Activated CD4-positive, alpha-beta T cell treated with anti-CD3 and anti-CD28 coated beads, Interleukin-2, Interleukin-6, amounts not matched to agents 100 ng/mL and 50 ng/mL, durations not matched to agents 16 hours and 8 hours (primary cell): Measurements from ENCODE around the gene CSH1.
"Not testable (repeated sequence)": the region's sequence is repeated elsewhere in the genome, so short reads cannot be mapped to it uniquely, and the experiment has no call there.

ENCODE experiments used
- DNase-seq: peaks from one replicate; pipeline ENCODE4 v3.0.0-alpha.2; 2020

The CSH1 gene

DNA sequence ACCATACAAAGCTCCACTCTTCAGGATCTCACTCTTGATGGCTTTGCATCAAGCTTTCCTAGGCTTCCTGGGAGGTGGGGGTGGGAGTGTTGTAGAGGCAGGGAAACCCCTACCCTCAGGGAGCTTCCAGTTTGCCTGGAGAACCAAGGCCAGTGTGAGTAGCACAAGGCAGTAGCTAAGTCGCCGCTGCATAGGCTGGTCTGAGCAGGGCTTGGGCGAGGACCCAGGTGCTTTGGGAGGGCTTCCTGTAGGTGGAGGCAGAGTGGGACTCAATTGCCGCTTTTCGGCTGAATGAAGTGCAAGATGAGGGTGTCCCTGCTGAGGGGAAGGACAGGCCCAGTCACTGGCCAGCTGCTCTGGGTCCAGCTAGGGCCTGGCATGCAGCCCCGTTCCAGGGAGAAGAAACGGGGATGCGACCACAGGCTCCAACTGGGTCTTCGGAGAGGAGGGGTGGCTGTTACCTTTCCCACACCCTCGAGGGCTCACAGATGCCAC, 31.8 kb upstream of the CSH1 start:
- DNase-seq = no peak

DNA sequence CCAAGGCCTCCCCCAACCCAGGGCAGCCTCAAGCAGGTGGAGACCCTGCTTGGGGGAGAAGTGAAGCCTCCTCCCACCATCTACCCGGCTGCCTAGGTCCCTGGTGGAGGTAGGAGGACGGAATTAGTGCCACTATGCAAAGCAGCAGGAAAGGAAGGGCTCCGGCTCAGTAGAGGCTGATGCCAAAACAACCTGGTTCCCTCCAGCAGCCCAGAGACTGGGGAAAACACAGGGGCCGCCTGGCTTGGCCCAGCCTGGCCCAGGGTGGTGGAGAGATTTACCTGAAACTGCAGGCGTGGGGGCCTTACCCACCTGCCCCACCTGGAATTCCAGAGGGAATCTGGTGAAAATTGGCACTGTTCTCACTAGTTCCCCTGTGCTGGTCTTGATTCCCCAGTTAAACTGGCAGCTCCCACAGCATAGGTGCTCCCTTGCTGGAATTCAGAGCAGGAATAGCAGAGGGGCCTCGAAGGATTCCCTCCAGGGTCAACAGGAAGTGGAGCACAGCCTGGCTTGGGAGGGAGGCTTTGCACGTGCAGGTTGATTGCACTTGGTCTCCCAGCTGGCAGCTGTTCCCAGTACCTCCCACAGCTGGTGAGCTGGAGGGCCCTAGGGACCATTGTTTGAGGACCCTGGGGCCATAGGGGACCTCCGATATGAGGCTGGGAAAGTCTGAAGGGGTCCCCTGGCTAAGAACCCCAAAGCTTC, 31.2 kb upstream of the CSH1 start:
- DNase-seq = no peak

DNA sequence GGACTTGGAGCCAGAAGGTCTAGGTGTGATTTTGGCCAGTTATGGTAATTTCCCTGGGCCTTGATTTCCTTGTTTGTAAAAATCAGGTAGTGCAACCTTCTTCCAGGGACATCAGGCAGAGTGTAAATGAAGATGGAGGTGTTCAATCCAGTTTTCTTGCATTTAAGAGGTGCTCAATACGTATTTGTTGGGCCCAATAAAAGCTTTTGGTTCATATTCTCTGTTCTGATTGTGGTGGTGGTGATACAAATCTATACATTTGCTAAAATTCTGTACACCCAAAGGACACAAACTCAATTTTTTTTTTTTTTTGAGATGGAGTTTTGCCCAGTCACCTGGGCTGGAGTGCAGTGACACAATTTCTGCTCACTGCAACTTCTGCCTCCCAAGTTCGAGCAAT, 29.8 kb upstream of the CSH1 start:
- no peak for DNase-seq

DNA sequence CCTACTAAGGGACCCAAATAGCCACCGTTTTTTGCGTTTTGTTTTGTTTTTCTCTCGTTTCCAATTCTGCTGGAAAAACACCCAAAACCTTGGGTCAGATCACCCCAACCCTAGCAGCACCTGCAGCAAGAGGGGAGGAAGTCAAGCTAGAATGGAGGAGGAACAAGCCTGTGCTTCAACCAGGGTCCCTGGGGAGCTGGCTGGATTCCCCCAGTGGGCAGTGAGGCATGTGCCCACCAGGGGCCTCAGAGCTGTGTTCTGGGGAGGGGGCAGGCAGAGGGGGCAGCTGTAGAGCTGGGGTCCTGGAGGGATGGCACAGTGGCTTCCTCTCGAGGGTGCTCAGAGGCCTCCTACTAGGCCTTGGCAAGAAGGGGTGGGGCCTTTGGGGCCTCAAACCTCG, 29.2 kb upstream of the CSH1 start:
- no peak for DNase-seq

DNA sequence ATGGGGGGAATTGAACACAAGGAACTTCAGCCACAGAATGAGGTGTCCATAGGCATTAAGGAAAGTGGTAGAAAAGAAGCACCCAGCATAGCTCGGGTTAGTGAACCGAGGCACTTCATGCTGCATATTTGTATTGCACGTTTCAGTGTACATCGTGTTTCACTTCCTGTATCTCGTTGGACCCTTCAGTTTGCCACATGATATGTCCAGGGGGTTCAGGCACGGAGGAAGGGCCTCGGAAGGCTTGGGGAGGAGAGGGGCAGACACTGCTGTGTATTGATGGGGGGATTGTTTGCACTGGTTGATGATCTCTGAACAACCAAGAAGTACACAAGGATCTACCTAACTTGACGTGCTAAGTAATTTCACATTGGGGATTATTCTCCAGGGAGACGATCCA, 26.0 kb upstream of the CSH1 start:
- DNase-seq = not testable (repeated sequence)

DNA sequence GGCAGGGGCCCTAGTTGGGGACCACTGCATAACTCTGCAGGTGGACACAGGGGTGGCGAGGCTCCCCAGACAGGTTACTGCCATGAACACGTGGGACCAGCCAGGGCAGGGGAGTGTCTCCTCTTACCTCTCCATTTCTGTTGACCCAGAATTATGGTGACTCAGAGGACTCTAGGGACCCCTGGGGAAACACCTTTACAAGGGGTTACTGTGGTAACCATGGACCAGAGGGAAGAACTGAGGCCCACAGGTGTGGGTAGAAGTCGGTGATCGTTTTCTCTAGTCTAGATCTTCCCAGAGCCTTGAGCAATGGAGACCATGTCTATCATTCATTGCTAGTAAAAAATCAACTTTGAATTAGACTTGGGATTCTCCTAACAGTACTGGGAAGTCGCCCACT, 24.4 kb upstream of the CSH1 start:
- DNase-seq = not testable (repeated sequence)

DNA sequence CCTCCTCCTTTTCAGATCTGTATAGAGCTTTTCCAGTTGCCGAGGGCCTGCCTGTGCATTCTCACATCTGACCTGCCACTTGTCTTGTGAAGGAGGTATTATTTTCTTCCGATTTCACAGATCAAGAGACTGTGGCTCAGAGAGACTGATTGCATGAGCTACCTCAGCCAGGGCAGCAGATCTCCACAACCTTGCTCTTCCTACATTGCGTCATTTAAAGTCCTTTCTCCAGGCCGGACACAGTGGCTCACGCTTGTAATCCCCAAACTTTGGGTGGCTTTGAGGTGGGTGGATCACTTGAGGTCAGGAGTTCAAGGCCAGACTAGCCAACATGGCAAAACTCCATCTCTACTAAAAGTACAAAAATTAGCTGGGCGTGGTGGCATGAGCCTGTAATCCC, 23.7 kb upstream of the CSH1 start:
- DNase-seq = not testable (repeated sequence)

DNA sequence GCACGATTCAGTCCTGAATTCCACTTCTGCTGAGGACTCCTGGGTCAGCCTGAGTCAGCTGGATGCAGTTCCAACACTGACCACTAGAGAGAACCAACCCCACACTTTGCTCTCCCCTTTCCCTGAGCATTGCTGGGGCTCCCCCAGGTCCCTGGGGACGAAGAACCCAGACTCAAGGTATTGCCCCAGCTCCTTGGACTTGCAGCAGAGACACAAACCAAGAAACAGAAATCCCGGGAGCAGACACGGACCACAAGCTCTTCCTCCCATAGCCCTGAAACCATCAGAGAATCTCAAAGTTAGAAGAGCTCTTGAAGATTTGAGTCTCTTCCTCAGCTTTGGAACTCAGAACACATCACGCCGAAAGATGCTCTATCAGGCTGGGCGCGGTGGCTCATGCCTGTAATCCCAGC, 22.9 kb upstream of the CSH1 start:
- peak; percentile 81 for DNase-seq

DNA sequence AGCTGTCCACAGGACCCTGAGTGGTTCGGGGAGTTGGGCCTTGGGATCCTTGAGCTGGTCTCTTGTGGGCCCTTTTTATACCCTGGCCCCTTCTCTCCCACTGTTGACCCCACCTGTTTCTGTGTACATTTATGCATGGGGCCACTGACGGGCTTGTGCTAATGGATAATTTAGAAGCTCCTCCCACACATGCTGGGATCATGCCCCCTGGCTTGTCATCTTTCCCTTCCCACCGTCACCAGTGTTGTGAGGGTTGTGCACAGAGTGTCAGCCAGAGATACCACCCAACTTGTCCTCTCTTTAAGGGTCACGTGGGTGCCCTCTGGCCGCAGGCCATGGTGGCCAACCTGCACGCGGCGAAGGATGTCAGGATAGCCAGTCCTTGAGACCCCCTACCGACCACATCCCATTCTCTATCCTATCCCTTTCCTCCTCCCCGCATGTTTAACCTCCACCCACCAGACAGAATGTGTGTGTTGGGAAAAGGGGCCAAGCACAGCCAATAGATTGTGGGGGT, 22.5 kb upstream of the CSH1 start, which contains the start of gene GH1:
Gene GH1 (minus strand): TSS at position 51 of the 517 bp plus-strand sequence. CDS start 63 bp downstream, outside the sequence.
- DNase-seq = not testable (repeated sequence)

DNA sequence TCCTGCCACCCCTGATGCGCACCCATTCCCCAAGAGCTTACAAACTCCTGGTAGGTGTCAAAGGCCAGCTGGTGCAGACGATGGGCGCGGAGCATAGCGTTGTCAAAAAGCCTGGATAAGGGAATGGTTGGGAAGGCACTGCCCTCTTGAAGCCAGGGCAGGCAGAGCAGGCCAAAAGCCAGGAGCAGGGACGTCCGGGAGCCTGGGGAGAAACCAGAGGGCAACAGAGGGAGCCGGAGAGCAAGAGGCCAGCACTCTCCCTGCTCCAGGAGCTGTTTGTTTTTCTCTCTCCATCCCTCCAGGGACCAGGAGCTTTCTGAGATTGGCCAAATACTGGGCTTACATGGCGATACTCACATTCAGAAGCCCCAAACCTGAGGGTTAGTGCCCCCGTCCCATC, 21.9 kb upstream of the CSH1 start:
- DNase-seq = no peak

DNA sequence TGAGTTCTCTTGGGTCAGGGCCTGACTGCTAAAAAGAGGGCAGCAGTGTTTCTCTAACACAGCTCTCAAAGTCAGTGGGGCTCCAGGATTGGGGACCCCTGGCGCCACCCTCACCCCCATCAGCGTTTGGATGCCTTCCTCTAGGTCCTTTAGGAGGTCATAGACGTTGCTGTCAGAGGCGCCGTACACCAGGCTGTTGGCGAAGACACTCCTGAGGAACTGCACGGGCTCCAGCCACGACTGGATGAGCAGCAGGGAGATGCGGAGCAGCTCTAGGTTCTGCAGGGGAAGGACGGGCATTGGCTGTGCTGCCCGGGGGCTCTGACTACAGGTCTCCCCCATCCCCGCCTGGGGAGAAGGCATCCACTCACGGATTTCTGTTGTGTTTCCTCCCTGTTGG, 21.3 kb upstream of the CSH1 start:
- DNase-seq = no peak

DNA sequence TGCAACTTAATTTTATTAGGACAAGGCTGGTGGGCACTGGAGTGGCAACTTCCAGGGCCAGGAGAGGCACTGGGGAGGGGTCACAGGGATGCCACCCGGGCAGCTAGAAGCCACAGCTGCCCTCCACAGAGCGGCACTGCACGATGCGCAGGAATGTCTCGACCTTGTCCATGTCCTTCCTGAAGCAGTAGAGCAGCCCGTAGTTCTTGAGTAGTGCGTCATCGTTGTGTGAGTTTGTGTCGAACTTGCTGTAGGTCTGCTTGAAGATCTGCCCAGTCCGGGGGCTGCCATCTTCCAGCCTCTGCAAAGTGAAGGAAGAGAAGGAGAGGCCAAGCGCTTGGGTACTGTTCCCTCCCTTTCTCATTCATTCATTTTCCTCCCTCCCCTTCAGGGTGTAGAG, 20.8 kb upstream of the CSH1 start:
- DNase-seq = not testable (repeated sequence)

DNA sequence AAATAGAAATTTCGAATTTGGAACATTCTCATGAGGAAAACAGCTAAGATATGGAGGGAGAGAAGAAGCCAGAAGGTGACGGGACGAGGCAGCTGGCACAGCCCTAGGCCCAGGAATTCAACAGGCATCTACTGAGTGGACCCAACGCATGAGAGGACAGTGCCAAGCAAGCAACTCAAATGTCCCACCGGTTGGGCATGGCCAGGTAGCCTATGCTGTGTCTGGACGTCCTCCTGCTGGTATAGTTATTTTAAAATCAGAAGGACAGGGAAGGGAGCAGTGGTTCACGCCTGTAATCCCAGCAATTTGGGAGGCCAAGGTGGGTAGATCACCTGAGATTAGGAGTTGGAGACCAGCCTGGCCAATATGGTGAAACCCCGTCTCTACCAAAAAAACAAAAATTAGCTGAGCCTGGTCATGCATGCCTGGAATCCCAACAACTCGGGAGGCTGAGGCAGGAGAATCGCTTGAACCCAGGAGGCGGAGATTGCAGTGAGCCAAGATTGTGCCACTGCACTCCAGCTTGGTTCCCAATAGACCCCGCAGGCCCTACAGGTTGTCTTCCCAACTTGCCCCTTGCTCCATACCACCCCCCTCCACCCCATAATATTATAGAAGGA, 20.3 kb upstream of the CSH1 start:
- no peak for DNase-seq

DNA sequence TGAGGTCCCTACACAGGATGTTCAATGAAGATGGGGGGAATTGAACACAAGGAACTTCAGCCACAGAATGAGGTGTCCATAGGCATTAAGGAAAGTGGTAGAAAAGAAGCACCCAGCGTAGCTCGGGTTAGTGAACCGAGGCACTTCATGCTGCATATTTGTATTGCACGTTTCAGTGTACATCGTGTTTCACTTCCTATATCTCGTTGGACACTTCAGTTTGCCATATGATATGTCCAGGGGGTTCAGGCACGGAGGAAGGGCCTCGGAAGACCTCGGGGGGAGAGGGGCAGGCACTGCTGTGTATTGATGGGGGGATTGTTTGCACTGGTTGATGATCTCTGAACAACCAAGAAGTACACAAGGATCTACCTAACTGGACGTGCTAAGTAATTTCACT, 19.4 kb upstream of the CSH1 start:
- not testable (repeated sequence) for DNase-seq

DNA sequence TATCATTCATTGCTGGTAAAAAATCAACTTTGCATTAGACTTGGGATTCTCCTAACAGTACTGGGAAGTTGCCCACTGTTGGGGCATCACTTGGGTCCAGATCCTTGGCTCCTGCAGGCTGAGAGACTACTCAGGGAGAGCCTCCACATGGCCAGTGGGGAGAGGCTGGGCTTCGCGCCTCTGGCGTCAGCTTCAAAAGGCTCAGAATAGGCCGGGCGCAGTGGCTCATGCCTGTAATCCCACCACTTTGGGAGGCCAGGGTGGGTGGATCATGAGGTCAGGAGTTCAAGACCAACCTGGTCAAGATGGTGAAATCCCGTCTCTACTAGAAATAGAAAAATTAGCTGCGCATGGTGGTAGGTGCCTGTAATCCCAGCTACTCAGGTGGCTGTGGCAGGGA, 18.1 kb upstream of the CSH1 start:
- no peak for DNase-seq

DNA sequence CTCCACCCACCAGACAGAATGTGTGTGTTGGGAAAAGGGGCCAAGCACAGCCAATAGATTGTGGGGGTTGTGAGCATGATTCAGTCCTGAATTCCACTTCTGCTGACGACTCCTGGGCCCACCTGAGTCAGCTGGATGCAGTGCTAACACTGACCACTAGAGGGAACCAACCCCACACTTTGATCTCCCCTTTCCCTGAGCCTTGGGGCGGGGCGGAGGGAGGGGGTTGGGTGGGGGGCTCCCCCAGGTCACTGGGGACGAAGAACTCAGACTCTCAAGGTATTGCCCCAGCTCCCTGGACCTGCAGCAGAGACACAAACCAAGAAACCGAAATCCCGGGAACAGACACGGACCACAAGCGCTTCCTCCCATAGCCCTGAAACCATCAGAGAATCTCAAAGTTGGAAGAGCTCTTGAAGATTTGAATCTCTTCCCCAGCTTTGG, 15.3 kb upstream of the CSH1 start:
- DNase-seq = peak; percentile 64

DNA sequence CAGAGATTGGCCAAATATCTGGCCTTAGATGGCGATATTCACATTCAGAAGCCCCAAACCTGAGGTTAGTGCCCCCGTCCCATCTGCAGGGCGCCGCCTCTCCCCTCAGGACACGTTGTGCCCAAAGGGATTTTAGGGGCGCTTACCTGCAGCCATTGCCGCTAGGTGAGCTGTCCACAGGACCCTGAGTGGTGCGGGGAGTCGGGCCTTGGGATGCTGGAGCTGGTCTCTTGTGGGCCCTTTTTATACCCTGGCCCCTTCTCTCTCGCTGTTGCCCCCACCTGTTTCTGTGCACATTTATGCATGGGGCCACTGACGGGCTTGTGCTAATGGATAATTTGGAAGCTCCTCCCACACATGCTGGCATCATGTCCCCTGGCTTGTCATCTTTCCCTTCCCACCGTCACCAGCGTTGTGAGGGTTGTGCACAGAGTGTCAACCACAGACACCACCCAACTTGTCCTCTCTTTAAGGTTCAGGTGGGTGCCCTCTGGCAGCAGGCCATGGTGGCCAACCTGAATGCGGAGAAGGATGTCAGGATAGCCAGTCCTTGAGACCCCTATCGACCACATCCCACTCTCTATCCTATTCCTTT, 14.8 kb upstream of the CSH1 start, which contains the start of gene CSHL1:
Gene CSHL1 (minus strand): TSS at position 218 of the 595 bp plus-strand sequence. CDS start 62 bp downstream, at position 156.
- DNase-seq = no peak

DNA sequence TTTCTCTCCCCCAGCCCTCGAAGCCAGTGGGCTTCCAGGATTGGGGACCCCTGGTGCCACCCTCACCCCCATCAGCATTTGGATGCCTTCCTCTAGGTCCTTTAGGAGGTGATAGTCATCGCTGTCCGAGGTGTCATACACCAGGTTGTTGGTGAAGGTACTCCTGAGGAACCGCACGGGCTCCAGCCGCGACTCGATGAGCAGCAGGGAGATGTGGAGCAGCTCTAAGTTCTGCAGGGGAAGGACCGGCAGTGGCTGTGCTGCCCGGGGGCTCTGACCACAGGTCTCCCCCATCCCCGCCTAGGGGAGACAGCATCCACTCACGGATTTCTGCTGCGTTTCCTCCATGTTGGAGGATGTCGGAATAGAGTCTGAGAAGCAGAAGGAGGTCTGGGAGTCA, 13.7 kb upstream of the CSH1 start:
- DNase-seq = no peak

DNA sequence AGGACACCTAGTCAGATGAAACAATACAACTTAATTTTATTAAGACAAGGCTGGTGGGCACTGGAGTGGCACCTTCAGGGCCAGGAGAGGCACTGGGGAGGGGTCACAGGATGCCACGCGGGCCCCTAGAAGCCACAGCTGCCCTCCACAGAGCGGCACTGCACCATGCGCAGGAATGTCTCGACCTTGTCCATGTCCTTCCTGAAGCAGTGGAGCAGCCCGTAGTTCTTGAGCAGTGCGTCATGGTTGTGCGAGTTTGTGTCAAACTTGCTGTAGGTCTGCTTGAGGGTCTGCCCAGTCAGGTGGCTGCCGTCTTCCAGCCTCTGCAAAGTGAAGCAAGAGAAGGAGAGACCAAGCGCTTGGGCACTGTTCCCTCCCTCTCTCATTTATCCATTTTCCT, 13.2 kb upstream of the CSH1 start:
- not testable (repeated sequence) for DNase-seq

DNA sequence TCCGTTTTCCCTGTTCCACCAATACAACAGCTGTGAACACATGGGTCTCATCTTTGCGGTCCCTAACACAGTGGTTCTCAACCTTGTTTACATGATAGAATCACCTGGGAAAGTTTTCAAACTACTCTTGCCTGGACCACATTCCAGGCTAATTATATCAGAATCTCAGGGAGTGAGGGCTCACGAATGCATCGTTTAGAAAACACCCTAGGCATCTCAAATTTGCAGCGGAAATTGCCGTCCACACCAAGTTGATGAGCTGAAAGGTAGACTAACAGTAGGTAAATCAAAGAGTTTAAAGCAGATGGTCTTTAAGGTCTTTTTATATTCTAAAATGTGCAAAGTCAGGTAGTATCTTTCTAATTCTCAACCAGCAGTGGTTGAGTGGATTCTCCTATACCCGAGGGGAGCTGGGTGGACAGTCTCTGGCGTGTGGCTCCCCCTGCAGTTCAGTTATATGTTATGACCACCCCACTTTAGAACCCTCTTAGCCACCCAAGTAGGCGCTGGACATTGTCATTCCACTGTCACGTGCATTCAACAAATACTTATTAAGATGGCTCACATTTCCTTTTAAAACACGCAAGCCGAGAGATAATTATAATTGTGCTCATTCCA, 10.9 kb upstream of the CSH1 start:
- DNase-seq = not testable (repeated sequence)

DNA sequence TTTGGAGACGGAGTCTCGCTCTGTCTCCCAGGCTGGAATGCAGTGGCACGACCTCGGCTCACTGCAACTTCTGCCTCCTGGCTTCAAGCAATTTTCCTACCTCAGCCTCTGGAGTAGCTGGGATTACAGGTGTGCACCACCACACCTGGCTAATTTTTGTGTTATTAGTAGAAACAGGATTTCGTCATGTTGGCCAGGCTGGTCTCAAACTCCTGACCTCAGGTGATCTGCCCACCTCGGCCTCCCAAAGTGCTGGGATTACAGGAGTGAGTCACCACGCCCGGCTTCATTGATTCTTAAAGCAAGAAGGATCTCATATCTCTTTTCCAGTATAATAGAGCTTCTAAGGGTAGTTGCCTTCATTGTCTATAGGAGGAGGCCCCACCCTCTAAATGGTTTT, 8.4 kb upstream of the CSH1 start:
- not testable (repeated sequence) for DNase-seq

DNA sequence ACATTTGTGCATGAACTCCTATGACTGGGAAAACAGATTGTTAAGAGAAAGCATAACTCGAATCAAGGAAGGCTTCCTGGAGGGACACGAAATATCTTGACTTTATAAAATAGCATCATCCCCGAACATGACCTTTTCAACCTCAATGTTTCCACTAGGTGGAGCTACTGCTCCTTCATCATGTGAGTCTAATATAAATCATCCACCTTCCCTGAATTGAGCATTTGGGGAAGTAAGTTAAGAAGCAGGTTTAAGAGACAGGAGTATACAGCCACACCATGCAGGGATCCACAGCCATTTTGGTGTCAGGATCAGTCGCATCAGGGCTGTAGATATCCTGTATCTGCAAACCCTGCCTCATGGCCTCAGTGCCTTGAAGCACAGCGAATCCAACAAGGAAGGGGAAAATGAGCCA, 7.4 kb upstream of the CSH1 start:
- peak; percentile 55 for DNase-seq

DNA sequence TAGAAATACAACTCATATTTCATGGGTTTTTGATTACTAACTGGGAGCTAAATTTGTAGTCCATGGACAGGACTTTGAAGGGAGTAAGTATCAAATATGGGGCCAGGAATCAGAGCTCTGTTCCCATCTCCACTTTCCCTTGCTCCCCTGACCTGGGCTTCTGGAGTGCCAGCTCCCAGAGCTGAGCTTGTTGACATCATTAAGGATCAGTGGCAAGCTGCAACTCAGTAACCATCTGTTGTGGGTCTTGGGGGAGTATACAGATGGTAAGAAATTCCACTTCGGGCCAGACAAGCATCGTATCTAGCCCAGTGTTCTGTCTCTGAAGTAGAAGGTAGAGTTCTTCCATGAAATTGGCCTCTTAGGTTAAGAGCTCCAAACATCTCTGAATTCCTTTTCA, 5.6 kb upstream of the CSH1 start:
- not testable (repeated sequence) for DNase-seq
